ENCODE results near the gene FOXL1. TPM values are rescaled to one million over a fixed set of nuclear protein-coding genes. Genes with fewer than 3 reads are reported as not detected.

Gene FOXL1
- total and polyA plus RNA-seq, 9 of the 15 experiments (the other 6 are each of a cell fraction or from before 2014, with no cell fraction given) = not detected

- TF ChIP-seq USF1 (CRISPR knock-in tag; IDR thresholded peaks at IDR 0.05) = no peak
- TF ChIP-seq SIN3B (IDR thresholded peaks at IDR 0.05; ENCODE audit: low read depth) = peak; percentile 78
- TF ChIP-seq MCM2 (IDR thresholded peaks at IDR 0.05; ENCODE audit: low read depth) = no peak
- peak; percentile 68 for TF ChIP-seq DIDO1 (tag; IDR thresholded peaks at IDR 0.05; ENCODE audit: low read depth)
- peak; percentile 100 for TF ChIP-seq ZFP36 (IDR thresholded peaks at IDR 0.05; ENCODE audit: low read depth, low read length, partially characterized antibody)
- TF ChIP-seq, protein P1, sequence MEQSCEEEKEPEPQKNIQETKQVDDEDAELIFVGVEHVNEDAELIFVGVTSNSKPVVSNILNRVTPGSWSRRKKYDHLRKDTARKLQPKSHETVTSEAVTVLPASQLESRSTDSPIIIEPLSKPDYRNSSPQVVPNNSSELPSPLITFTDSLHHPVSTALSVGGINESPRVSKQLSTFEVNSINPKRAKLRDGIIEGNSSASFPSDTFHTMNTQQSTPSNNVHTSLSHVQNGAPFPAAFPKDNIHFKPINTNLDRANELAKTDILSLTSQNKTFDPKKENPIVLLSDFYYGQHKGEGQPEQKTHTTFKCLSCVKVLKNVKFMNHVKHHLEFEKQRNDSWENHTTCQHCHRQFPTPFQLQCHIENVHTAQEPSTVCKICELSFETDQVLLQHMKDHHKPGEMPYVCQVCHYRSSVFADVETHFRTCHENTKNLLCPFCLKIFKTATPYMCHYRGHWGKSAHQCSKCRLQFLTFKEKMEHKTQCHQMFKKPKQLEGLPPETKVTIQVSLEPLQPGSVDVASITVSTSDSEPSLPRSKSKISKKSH (CRISPR knock-in tag; IDR thresholded peaks at IDR 0.05) = no peak
- no peak for TF ChIP-seq GTF2A2 (tag; IDR thresholded peaks at IDR 0.05)
- TF ChIP-seq HMG20B (CRISPR knock-in tag; IDR thresholded peaks at IDR 0.05) = no peak
- no peak for TF ChIP-seq KLF16 (IDR thresholded peaks at IDR 0.05)
- peak; percentile 44 for TF ChIP-seq CXXC5 (CRISPR knock-in tag; IDR thresholded peaks at IDR 0.05)
- TF ChIP-seq ZNF699 (CRISPR knock-in tag; IDR thresholded peaks at IDR 0.05; ENCODE audit: insufficient replicate concordance) = no peak
- TF ChIP-seq TFAM (CRISPR knock-in tag; conservative IDR thresholded peaks at IDR 0.05) = no peak
- TF ChIP-seq GATAD2B (IDR thresholded peaks at IDR 0.05; ENCODE audit: borderline replicate concordance) = no peak
- TF ChIP-seq, protein P2, sequence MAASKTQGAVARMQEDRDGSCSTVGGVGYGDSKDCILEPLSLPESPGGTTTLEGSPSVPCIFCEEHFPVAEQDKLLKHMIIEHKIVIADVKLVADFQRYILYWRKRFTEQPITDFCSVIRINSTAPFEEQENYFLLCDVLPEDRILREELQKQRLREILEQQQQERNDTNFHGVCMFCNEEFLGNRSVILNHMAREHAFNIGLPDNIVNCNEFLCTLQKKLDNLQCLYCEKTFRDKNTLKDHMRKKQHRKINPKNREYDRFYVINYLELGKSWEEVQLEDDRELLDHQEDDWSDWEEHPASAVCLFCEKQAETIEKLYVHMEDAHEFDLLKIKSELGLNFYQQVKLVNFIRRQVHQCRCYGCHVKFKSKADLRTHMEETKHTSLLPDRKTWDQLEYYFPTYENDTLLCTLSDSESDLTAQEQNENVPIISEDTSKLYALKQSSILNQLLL (CRISPR knock-in tag; IDR thresholded peaks at IDR 0.05; ENCODE audit: borderline replicate concordance) = no peak
- TF ChIP-seq ETV1 (tag; conservative IDR thresholded peaks at IDR 0.05; ENCODE audit: low read depth) = no peak
- TF ChIP-seq HDAC1 (IDR thresholded peaks at IDR 0.05) = peak in 1 of 2 experiments; percentile 6; a peak in 1 of 4 replicates
- peak; percentile 17; the same call in 1 of the 2 replicates for TF ChIP-seq ZSCAN32 (CRISPR knock-in tag; IDR thresholded peaks at IDR 0.05)
- TF ChIP-seq POLR2G (IDR thresholded peaks at IDR 0.05; ENCODE audit: low read depth, low read length) = peak; percentile 85
- TF ChIP-seq, protein P3, sequence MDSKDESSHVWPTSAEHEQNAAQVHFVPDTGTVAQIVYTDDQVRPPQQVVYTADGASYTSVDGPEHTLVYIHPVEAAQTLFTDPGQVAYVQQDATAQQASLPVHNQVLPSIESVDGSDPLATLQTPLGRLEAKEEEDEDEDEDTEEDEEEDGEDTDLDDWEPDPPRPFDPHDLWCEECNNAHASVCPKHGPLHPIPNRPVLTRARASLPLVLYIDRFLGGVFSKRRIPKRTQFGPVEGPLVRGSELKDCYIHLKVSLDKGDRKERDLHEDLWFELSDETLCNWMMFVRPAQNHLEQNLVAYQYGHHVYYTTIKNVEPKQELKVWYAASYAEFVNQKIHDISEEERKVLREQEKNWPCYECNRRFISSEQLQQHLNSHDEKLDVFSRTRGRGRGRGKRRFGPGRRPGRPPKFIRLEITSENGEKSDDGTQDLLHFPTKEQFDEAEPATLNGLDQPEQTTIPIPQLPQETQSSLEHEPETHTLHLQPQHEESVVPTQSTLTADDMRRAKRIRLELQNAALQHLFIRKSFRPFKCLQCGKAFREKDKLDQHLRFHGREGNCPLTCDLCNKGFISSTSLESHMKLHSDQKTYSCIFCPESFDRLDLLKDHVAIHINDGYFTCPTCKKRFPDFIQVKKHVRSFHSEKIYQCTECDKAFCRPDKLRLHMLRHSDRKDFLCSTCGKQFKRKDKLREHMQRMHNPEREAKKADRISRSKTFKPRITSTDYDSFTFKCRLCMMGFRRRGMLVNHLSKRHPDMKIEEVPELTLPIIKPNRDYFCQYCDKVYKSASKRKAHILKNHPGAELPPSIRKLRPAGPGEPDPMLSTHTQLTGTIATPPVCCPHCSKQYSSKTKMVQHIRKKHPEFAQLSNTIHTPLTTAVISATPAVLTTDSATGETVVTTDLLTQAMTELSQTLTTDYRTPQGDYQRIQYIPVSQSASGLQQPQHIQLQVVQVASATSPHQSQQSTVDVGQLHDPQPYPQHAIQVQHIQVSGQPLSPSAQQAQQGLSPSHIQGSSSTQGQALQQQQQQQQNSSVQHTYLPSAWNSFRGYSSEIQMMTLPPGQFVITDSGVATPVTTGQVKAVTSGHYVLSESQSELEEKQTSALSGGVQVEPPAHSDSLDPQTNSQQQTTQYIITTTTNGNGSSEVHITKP (IDR thresholded peaks at IDR 0.05; ENCODE audit: partially characterized antibody) = no peak
- TF ChIP-seq ESRRA (IDR thresholded peaks at IDR 0.05; ENCODE audit: borderline replicate concordance, low read depth) = peak; percentile 62; the same call in 1 of the 2 replicates
Observed at GRCh38 chr16:86554917-86555703, 23.2 kb upstream of the FOXL1 start, which contains the start of gene MTHFSD (continued).

All from K562 (cell line).